Midbrain (tissue), 1 donor: ENCODE data around the gene DHRS4L2.

Experiments
- DNase-seq: peaks from one replicate; lab custom pipeline; 2025; lab: John Stamatoyannopoulos, UW

Gene DHRS4L2

DNA sequence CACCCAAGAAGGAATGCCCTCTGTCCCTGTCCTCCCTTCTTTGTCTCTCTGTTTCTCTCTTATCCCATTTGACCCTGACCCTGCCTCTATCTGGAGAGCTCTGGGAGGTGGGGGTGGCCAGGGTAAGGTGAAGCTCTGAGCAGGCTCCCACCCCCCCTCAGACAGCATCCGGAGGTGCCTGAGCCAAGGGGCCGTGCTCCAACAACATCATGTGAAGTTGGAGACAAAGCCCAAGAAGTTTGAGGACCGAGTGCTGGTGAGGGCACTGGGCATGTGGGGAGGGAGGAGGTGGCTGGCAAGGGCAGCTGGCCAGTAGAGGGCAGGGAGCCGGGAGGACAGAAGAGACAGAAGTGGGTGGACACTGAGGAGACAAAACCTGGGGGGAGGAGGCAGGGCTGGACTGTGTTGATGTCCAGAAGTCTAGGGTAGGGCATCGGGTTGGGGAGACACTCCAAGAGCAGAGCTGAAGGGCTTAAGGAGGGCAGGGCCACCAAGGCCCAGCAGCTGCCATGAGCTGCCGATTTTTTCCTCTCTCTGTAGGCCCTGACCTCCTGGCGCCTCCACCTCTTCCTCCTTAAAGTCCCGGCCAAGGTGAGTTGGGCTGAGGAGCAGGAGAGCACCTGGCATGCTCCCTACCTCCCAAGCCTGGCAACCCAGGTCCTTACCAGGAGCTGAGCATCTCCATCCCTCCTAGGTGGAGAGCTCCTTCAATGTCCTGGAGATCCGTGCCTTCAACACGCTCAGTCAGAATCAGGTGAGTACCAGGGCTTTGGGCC lies 65.0 kb downstream of the DHRS4L2 start:
- DNase-seq = no peak

DNA sequence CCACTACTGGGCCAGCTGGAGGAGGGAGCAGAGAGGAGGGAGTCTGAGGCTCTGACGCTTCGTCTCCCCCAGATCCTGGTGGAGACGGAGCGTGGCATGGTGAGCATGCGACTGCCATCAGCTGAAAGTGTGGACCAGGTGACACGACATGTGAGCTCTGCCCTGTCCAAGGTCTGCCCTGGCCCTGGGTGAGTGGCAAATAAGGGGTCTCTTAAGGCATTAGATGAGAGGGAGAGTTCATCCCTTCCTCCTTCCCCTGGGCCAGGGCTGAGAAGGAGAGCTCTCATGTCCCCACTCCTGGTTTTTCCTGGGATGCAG lies 65.6 kb downstream of the DHRS4L2 start:
- no peak for DNase-seq

DNA sequence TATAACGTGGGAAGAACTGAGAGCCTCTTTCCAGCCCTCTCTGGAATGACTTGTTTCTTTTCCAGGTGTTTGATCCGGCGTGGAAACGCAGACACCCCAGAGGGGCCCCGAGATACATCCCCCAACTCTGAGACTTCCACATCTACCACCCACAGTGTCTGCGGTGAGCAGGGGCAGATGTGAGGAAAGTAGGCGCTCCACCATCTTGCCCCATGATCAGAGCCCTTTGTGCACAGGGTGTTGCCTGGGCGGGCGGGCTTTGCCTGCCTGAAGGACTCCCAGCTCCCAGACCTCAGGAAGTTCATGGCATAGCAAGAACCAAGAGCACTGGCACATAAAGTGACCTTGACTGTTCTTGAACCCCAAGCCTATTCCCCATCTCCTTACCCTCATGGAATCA lies 65.9 kb downstream of the DHRS4L2 start:
- no peak for DNase-seq
